GM23338 (cell line): ENCODE results near the gene ACP2. TPM values are rescaled to one million over a fixed set of nuclear protein-coding genes. Genes with fewer than 3 reads are reported as not detected.

Source experiments
- ATAC-seq: fragments of 200-7000 bp; cut with Tn5 transposase; 3 replicates; pipeline ENCODE4 v1.9.1; 2020
- DNase-seq: peaks from one replicate; pipeline ENCODE4 v3.0.0-alpha.2; 2015; ENCODE audit warnings: low spot score
- H2AFZ ChIP-seq: fragments of 200-600 bp; sonication (generic); 2 replicates; pipeline ENCODE4 v1.8.0; 2016; ENCODE audit warnings: antibody characterized with exemption, mild to moderate bottlenecking, moderate library complexity
- H3F3A ChIP-seq: fragments of 200-600 bp; sonication (generic); replicated peaks from 2 replicates; pipeline ENCODE4 v1.8.0; 2017; ENCODE audit warnings: antibody characterized with exemption, mixed run types, low read depth
- H3K27ac ChIP-seq: fragments of 200-600 bp; sonication (generic); 2 replicates; pipeline ENCODE4 v1.6.1; 2016; ENCODE audit warnings: low read depth
- H3K27me3 ChIP-seq: fragments of 200-600 bp; sonication (generic); 2 replicates; pipeline ENCODE4 v1.8.0; 2016; ENCODE audit warnings: mild to moderate bottlenecking, mixed run types, moderate library complexity; ENCODE audit not compliant: insufficient read depth
- H3K36me3 ChIP-seq: fragments of 200-600 bp; sonication (generic); 2 replicates; pipeline ENCODE4 v1.8.0; 2016; ENCODE audit warnings: mild to moderate bottlenecking; ENCODE audit not compliant: insufficient read depth
- H3K4me1 ChIP-seq: fragments of 200-600 bp; sonication (generic); 2 replicates; pipeline ENCODE4 v1.8.0; 2016; ENCODE audit warnings: mild to moderate bottlenecking, moderate library complexity; ENCODE audit not compliant: insufficient read depth
- H3K4me2 ChIP-seq: fragments of 200-600 bp; sonication (generic); 2 replicates; pipeline ENCODE4 v1.7.1; 2017; ENCODE audit warnings: mixed run types
- H3K4me3 ChIP-seq: fragments of 200-600 bp; sonication (generic); 2 replicates; pipeline ENCODE4 v1.6.1; 2016; ENCODE audit warnings: mixed run types
- H3K79me2 ChIP-seq: fragments of 200-600 bp; sonication (generic); replicated peaks from 2 replicates; pipeline ENCODE4 v1.8.0; 2017; ENCODE audit warnings: mild to moderate bottlenecking; ENCODE audit not compliant: insufficient read depth
- H3K9me2 ChIP-seq: fragments of 200-600 bp; sonication (generic); 2 replicates; pipeline ENCODE4 v1.8.0; 2017; ENCODE audit not compliant: insufficient read depth
- H4K20me1 ChIP-seq: fragments of 200-600 bp; sonication (generic); replicated peaks from 2 replicates; pipeline ENCODE4 v1.8.0; 2017; ENCODE audit warnings: mild to moderate bottlenecking; ENCODE audit not compliant: insufficient read depth
- H3K27ac Mint-ChIP-seq: 2 replicates; pipeline ENCODE4 v1.8.0; 2020; ENCODE audit warnings: inconsistent platforms, mild to moderate bottlenecking, moderate library complexity, mixed read lengths
- H3K27me3 Mint-ChIP-seq: 3 replicates; pipeline ENCODE4 v1.8.0; 2022; ENCODE audit warnings: low read depth, mild to moderate bottlenecking, moderate library complexity, mixed read lengths, inconsistent platforms; ENCODE audit not compliant: insufficient read depth, poor library complexity
- H3K36me3 Mint-ChIP-seq: 3 replicates; pipeline ENCODE4 v1.8.0; 2021; ENCODE audit warnings: low read depth, mild to moderate bottlenecking, inconsistent platforms, moderate library complexity, mixed read lengths
- H3K4me1 Mint-ChIP-seq: 3 replicates; pipeline ENCODE4 v1.8.0; 2020; ENCODE audit warnings: mild to moderate bottlenecking, inconsistent platforms, mixed read lengths
- H3K4me3 Mint-ChIP-seq: 3 replicates; pipeline ENCODE4 v1.8.0; 2021; ENCODE audit warnings: moderate library complexity, mild to moderate bottlenecking, inconsistent platforms, mixed read lengths
- H3K9me3 Mint-ChIP-seq: 3 replicates; pipeline ENCODE4 v1.8.0; 2020; ENCODE audit warnings: moderate library complexity, mild to moderate bottlenecking, inconsistent platforms, mixed read lengths
- ETS1 ChIP-seq: IDR thresholded peaks from 2 replicates; pipeline ENCODE4 v1.6.1; 2016; ENCODE audit warnings: antibody characterized with exemption
- REST ChIP-seq: IDR thresholded peaks from one replicate; pipeline ENCODE4 v1.6.1; 2018; ENCODE audit warnings: antibody characterized with exemption; ENCODE audit not compliant: unreplicated experiment
- ZNF331 ChIP-seq: fragments of 250-450 bp; sonication (Bioruptor Pico); IDR thresholded peaks from 2 replicates; pipeline ENCODE4 v1.5.0; 2020; ENCODE audit warnings: low read depth, mild to moderate bottlenecking, moderate library complexity
- ZNF462 ChIP-seq: fragments of 250-450 bp; sonication (Bioruptor Pico); IDR thresholded peaks from 2 replicates; pipeline ENCODE4 v1.5.0; 2020; ENCODE audit warnings: mild to moderate bottlenecking, moderate library complexity
- polyA plus RNA-seq: library from polyadenylated mRNA; unstranded; fragments of >200 nt; fragmentation: Nextera tagmentation; extraction: Ambion mirVana; gene quantifications from 2 replicates; pipeline ENCODE4 v1.2.1, GENCODE V29; 2016
- total RNA-seq: library from RNA; depleted of rRNA; stranded (reverse); fragments of >200 nt; shearing (Covaris generic); gene quantifications from 2 replicates; pipeline ENCODE4 v1.2.3, GENCODE V29; 2014

ACP2 gene
- total and polyA plus RNA-seq, 2 experiments from 2014 or later, result 7.3 to 32.1 TPM

- no peak overlapping the region; the same call in 2 of the 3 replicates for H3K4me3 Mint-ChIP-seq
- Histone ChIP-seq H3K4me1 (peaks cover 29% of the 10 kb centered on the region), H3K4me2 (no peak overlapping the region), H2AFZ (no peak overlapping the region), H3K4me3 (no peak overlapping the region), H3K79me2 (peaks cover 41% of the 10 kb centered on the region), H3F3A (peaks cover 17% of the 10 kb centered on the region), H3K36me3 (peaks cover 13% of the 10 kb centered on the region), H3K27ac (no peak overlapping the region), H4K20me1 (peaks cover 34% of the 10 kb centered on the region), H3K27me3 (no peaks in the 10 kb centered on the region), H3K9me2 (no peaks in the 10 kb centered on the region)
- no peak for ATAC-seq
- H3K27ac Mint-ChIP-seq, result no peak overlapping the region
- no peak for TF ChIP-seq ETS1
- TF ChIP-seq REST, result peak; percentile 67
- TF ChIP-seq ZNF331 (CRISPR knock-in tag), result no peak
- TF ChIP-seq ZNF462 (CRISPR knock-in tag), result no peak
- peak; percentile 17 for DNase-seq
- H3K27me3 Mint-ChIP-seq, result peaks cover 9% of the 10 kb centered on the region
- H3K36me3 Mint-ChIP-seq, result peaks cover 28% of the 10 kb centered on the region
- H3K4me1 Mint-ChIP-seq, result peaks cover 35% of the 10 kb centered on the region
- no peaks in the 10 kb centered on the region for H3K9me3 Mint-ChIP-seq
Measured at GRCh38 chr11:47272706-47273105, 24.1 kb upstream of the ACP2 start.
